Measurements from ENCODE around the gene IGSF21.

The IGSF21 gene

DNA sequence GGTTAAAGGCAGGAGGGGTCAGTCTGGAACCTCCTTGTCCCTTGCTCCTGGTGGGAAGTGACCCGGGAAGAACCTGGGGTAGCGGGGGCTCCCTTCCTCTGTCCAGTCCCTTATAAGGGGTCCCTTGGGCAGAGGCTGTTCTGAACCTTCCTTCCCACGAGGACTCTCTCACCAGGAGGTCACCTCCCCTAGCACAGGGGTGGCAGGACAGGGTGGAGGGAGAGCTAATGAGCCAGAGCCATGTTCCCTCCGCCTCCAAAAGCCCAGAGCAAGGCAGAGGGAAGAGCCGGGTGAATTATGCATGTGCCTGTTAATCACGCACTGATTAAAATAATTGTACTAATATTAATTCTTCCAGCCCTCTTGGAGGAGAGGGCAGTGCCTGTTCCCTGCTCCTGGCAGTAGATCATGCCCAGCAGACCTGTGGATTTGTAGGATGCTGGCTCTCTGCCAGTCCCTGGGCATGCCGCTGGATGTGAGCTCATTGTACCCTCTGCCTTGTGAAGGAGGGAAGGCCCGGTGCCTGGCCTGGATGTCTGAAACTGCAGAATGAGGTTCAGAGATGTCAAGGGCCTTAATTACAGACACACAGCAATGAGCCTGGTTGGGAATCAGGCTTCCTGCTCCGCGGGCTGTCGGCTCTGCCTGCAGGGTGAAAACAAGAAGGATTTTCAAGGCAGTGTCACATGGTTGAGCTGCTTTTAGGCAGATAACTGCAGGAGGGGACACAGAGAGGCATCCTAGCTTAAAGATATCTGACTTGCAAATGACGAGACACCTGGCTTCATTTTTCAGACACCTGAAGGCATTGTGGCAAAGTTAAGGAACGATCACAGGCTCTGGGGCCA is 68.2 kb downstream of the IGSF21 start:
- ChIA-PET CTCF (no interaction called here), POLR2A (no interaction called here)
- TF ChIP-seq, protein P1, sequence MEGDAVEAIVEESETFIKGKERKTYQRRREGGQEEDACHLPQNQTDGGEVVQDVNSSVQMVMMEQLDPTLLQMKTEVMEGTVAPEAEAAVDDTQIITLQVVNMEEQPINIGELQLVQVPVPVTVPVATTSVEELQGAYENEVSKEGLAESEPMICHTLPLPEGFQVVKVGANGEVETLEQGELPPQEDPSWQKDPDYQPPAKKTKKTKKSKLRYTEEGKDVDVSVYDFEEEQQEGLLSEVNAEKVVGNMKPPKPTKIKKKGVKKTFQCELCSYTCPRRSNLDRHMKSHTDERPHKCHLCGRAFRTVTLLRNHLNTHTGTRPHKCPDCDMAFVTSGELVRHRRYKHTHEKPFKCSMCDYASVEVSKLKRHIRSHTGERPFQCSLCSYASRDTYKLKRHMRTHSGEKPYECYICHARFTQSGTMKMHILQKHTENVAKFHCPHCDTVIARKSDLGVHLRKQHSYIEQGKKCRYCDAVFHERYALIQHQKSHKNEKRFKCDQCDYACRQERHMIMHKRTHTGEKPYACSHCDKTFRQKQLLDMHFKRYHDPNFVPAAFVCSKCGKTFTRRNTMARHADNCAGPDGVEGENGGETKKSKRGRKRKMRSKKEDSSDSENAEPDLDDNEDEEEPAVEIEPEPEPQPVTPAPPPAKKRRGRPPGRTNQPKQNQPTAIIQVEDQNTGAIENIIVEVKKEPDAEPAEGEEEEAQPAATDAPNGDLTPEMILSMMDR (IDR thresholded peaks at IDR 0.05; ENCODE audit: control extremely low read depth, extremely low read depth, low read depth, missing control alignments), result no peak
- no peak for DNase-seq (ENCODE audit: extremely low spot score)

DNA sequence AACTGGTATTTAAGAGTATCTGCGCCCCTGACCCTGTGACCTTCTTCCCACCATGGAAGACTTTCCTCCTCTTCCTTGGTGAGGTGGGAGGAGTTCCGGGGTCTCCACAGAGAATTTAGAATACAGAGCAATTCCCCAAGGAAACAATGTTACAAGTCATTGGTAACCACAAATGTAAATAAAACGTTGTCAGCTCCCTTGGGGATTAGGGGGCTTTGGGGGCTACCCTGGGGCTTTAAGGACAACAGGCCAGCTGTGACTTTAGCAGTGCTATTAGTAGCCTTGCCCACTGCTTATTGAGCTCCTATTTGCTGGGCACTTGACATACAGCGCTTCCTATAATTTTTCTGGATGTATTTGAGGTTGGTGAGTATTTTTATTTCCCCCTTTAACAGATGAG is 69.0 kb downstream of the IGSF21 start:
- ChIA-PET CTCF (no interaction called here), POLR2A (no interaction called here)
- no peak for DNase-seq (ENCODE audit: extremely low spot score)
- TF ChIP-seq, protein P1 (IDR thresholded peaks at IDR 0.05; ENCODE audit: control extremely low read depth, extremely low read depth, low read depth, missing control alignments), result no peak

DNA sequence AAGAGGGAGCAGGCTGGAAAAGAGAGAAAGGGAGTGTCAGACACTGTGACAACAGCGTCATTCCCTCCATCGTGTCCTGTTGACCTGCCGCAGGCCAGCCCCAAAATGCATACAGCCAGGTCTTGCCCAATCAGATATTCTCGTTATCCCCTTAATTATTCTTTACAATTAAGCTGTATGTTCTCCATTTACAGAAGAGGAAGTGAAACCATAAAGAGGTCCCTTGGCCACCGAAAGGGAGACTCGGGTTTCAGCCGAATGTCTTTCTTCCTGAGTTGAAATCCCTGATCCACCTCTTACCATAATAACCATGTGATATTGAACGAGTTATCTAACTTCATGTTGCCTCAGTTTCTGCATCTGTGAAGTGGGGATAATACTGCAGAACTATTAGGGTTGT is 70.5 kb downstream of the IGSF21 start:
- ChIA-PET CTCF (no interaction called here), POLR2A (no interaction called here)
- TF ChIP-seq, protein P1 (IDR thresholded peaks at IDR 0.05; ENCODE audit: control extremely low read depth, extremely low read depth, low read depth, missing control alignments), result no peak
- peak; percentile 32 for DNase-seq (ENCODE audit: extremely low spot score)

DNA sequence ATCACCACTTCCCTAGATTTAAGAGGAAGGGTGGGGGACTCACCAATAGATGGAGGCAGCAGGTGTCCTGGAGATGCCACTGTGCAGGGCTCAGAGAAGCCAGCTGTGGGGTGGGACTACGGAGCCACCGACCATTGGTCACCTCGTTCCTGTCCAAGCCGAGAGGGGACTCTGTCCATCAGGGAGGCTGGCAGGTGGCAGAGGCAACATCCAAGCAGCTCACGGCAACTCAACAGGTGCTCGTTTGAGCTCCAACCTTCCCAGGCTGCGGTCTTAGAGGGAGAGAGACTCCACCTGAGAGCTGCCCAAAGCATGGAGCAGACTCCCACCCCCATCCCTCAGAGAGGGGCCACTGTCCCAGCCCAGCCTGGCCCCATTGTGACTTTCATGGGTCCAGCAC is 71.4 kb downstream of the IGSF21 start:
- CTCF ChIA-PET, result no interaction called here

DNA sequence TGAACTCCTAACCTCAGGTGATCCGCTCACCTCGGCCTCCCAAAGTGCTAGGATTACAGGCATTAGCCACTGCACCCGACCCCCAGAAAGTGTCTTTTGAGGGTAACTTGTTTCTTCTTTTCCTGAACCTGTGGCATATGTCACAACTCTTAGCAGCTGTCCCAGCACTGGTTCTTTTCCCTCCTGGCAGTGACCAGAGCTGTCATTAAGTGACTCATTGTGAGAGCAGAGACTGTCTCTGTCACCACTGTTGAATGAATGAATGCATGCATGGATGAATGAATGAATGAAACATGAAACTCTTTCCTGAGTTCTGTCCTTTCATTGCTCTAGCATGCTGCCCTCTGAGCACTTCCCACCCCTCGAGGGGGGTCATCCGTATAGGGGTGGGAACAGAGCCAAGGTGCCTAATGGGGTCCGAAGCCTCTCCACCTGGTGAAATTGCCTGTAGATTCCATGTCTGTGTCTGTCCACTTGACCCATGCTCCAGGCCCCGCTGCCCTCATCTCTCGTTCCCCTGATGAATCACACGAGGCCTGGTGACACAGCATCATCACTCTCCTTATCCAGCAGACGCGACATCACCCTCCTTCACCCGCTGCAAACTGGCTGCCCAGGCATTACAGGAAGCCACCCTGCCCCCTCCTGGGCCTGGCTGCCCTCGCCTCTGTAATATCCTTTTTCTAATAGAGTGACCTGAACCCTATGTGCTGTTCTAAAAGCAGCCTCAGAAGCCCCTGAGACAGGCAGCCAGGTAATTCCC is 75.0 kb downstream of the IGSF21 start:
- TF ChIP-seq, protein P1 (IDR thresholded peaks at IDR 0.05; ENCODE audit: control extremely low read depth, extremely low read depth, low read depth, missing control alignments), result no peak
- POLR2A ChIA-PET, result no interaction called here
- DNase-seq (ENCODE audit: extremely low spot score), result no peak
- CTCF ChIA-PET, result interaction anchor here (1.1 to 1.3 kb wide), 2 partner anchors 11 to 30 kb away, joined by 3 to 4 read pairs; no protein-coding TSS in a partner anchor

More for the DNA sequence above, 71.4 kb downstream of the IGSF21 start:
- POLR2A ChIA-PET, result no interaction called here
- TF ChIP-seq, protein P1 (IDR thresholded peaks at IDR 0.05; ENCODE audit: control extremely low read depth, extremely low read depth, low read depth, missing control alignments), result no peak
- DNase-seq (ENCODE audit: extremely low spot score), result no peak

DNA sequence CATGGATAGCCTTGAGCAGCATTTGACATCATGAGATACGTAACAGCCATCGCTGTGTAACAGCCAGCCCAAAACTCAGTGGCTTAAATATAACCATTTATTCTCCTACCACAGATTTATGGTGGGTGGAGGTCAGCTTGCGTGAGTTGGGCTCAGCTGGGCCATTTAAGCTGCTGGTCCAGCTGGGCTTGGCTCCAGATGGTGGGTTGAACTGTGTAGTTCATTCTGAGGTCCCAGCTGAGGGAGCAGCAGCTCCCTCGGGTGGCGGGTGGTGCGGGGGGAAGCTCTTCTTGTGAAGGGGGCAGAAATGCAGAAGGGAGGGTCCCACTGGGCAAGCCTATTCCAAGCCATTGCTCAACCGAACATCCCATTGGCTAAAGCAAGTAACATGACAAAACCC is 75.9 kb downstream of the IGSF21 start:
- no peak for DNase-seq (ENCODE audit: extremely low spot score)
- ChIA-PET POLR2A (no interaction called here), CTCF (interaction anchor here (1.1 kb wide), 1 partner anchor 31 kb away, joined by 3 read pairs; no protein-coding TSS in a partner anchor)
- TF ChIP-seq, protein P1 (IDR thresholded peaks at IDR 0.05; ENCODE audit: control extremely low read depth, extremely low read depth, low read depth, missing control alignments), result no peak
